PC-3 (cell line): ENCODE data around the gene DPEP2. TPM values are rescaled to one million over a fixed set of nuclear protein-coding genes. Genes with fewer than 3 reads are reported as not detected.
"Not testable (repeated sequence)": the region's sequence is repeated elsewhere in the genome, so short reads cannot be mapped to it uniquely, and the experiment has no call there.

Experiments
- ATAC-seq: fragments of 200-7000 bp; cut with Tn5 transposase; 2 replicates; pipeline ENCODE4 v1.9.1; 2020; ENCODE audit warnings: mild to moderate bottlenecking, moderate library complexity
- BruUV-seq: library from RNA; stranded (reverse); fragments of 400-500 nt; replicated peaks from 2 replicates; lab custom pipeline; 2021; lab: Mats Ljungman, UMichigan
- CTCF ChIA-PET: fragments of 300-600 bp; sonication (Branson Sonifier 250); formaldehyde crosslinking; loops from one replicate; lab custom pipeline; 2022; ENCODE audit warnings: antibody characterized with exemption; lab: Charles Lee
- POLR2A ChIA-PET: fragments of 300-600 bp; sonication (Branson Sonifier 250); formaldehyde crosslinking; loops from one replicate; lab custom pipeline; 2022; ENCODE audit warnings: antibody characterized with exemption; ENCODE audit not compliant: unreplicated experiment; lab: Charles Lee
- DNase-seq: peaks from one replicate; pipeline ENCODE4 v3.0.0-alpha.2; 2015
- H2AFZ ChIP-seq: fragments of 300-600 bp; sonication (generic); 2 replicates; pipeline ENCODE4 v1.6.0; 2016; ENCODE audit warnings: antibody characterized with exemption, low read length
- H3F3A ChIP-seq: fragments of 300-600 bp; sonication (generic); one replicate; pipeline ENCODE4 v1.6.0; 2017; ENCODE audit warnings: antibody characterized with exemption, low read length, control low read depth, mild to moderate bottlenecking; ENCODE audit not compliant: unreplicated experiment
- H3K27ac ChIP-seq: fragments of 300-600 bp; sonication (generic); 2 replicates; pipeline ENCODE4 v1.5.1; 2016; ENCODE audit warnings: mild to moderate bottlenecking, low read length
- H3K27me3 ChIP-seq: fragments of 300-600 bp; sonication (generic); 2 replicates; pipeline ENCODE4 v1.6.1; 2016; ENCODE audit warnings: low read length, mixed read lengths
- H3K36me3 ChIP-seq: fragments of 300-600 bp; sonication (generic); 2 replicates; pipeline ENCODE4 v1.6.1; 2016; ENCODE audit warnings: low read depth, mixed run types, low read length, mixed read lengths
- H3K4me1 ChIP-seq: fragments of 300-600 bp; sonication (generic); 2 replicates; pipeline ENCODE4 v1.5.1; 2016; ENCODE audit warnings: low read length; ENCODE audit not compliant: insufficient read depth
- H3K4me2 ChIP-seq: fragments of 300-600 bp; sonication (generic); 2 replicates; pipeline ENCODE4 v1.6.0; 2016; ENCODE audit warnings: low read length
- H3K4me3 ChIP-seq: fragments of 300-600 bp; sonication (generic); 2 replicates; pipeline ENCODE4 v1.5.1; 2016; ENCODE audit warnings: mild to moderate bottlenecking, low read length, mixed read lengths
- H3K79me2 ChIP-seq: fragments of 300-600 bp; sonication (generic); 2 replicates; pipeline ENCODE4 v1.6.1; 2017; ENCODE audit warnings: low read length, mixed read lengths
- H3K9ac ChIP-seq: fragments of 300-600 bp; sonication (generic); 2 replicates; pipeline ENCODE4 v1.6.0; 2016; ENCODE audit warnings: mild to moderate bottlenecking, low read length
- H3K9me2 ChIP-seq: fragments of 300-600 bp; sonication (generic); replicated peaks from 2 replicates; pipeline ENCODE4 v1.6.1; 2016; ENCODE audit warnings: mixed run types, low read length, mixed read lengths
- H3K9me3 ChIP-seq: fragments of 300-600 bp; sonication (generic); 2 replicates; pipeline ENCODE4 v1.6.1; 2016; ENCODE audit warnings: low read length, mixed read lengths
- H4K20me1 ChIP-seq: fragments of 300-600 bp; sonication (generic); 2 replicates; pipeline ENCODE4 v1.6.1; 2016; ENCODE audit warnings: low read length, mixed read lengths
- CTCF ChIP-seq: fragments of 300-600 bp; sonication (generic); conservative IDR thresholded peaks from 2 replicates; pipeline ENCODE4 v1.5.1; 2017; ENCODE audit warnings: antibody characterized with exemption, low read depth, mild to moderate bottlenecking, low read length
- EZH2 ChIP-seq: fragments of 300-600 bp; sonication (generic); IDR thresholded peaks from one replicate; pipeline ENCODE4 v1.6.1; 2017; ENCODE audit warnings: antibody characterized with exemption, mild to moderate bottlenecking, low read length; ENCODE audit not compliant: unreplicated experiment
- EZH2phosphoT487 ChIP-seq: fragments of 300-600 bp; sonication (generic); IDR thresholded peaks from 2 replicates; pipeline ENCODE4 v1.6.1; 2018; ENCODE audit warnings: mild to moderate bottlenecking, antibody characterized with exemption, low read length, borderline replicate concordance
- intact Hi-C: fragments of 100-400 bp; cut with micrococcal nuclease; formaldehyde crosslinking; loops from 2 replicates; pipeline ENCODE4 v1.9.0; 2023
- total RNA-seq: library from RNA; depleted of rRNA; stranded (reverse); fragments of >200 nt; gene quantifications from 2 replicates; pipeline ENCODE4 v1.2.3, GENCODE V29; 2014

Gene DPEP2
- total RNA-seq, 1 experiment from 2014 or later, result not detected

GRCh38 chr16:67996666-67997065 is 2.6 kb downstream of the DPEP2 start:
- Histone ChIP-seq H3K27me3 (no peaks in the 10 kb centered on the region), H2AFZ (no peak overlapping the region), H3K4me2 (no peak overlapping the region), H3K27ac (no peak overlapping the region), H3F3A (no peaks in the 10 kb centered on the region), H3K9me3 (no peaks in the 10 kb centered on the region), H3K79me2 (no peaks in the 10 kb centered on the region), H3K36me3 (no peaks in the 10 kb centered on the region), H3K9me2 (no peaks in the 10 kb centered on the region), H3K4me1 (peaks cover 4% of the 10 kb centered on the region; the same call in 1 of the 2 replicates), H4K20me1 (no peaks in the 10 kb centered on the region), H3K4me3 (no peak overlapping the region), H3K9ac (no peak overlapping the region)
- no peak for DNase-seq
- POLR2A ChIA-PET, result no interaction called here
- intact Hi-C loops, result no loop called here
- CTCF ChIA-PET, result no interaction called here
- no peak for TF ChIP-seq CTCF
- TF ChIP-seq EZH2, result no peak
- no peak for TF ChIP-seq EZH2phosphoT487
- BruUV-seq, result no TSS peak
- no peak for ATAC-seq

- peaks cover 4% of the 10 kb centered on the region; the same call in 1 of the 2 replicates for H3K4me1 ChIP-seq
- no TSS peak for BruUV-seq
- CTCF ChIA-PET, result no interaction called here
- H3K36me3 ChIP-seq, result no peaks in the 10 kb centered on the region
- no peak overlapping the region for H3K9ac ChIP-seq
- H3K79me2 ChIP-seq, result no peaks in the 10 kb centered on the region
- ATAC-seq (no peak), DNase-seq (no peak)
- intact Hi-C loops, result no loop called here
- H3K4me3 ChIP-seq, result no peak overlapping the region
- H3K27ac ChIP-seq, result no peak overlapping the region
- H2AFZ ChIP-seq, result no peak overlapping the region
- POLR2A ChIA-PET, result no interaction called here
- no peak overlapping the region for H3K4me2 ChIP-seq
- no peaks in the 10 kb centered on the region for H3K27me3 ChIP-seq
- H3K9me2 ChIP-seq, result no peaks in the 10 kb centered on the region
- TF ChIP-seq EZH2 (no peak), EZH2phosphoT487 (no peak), CTCF (no peak)
- H3F3A ChIP-seq, result no peaks in the 10 kb centered on the region
- no peaks in the 10 kb centered on the region for H4K20me1 ChIP-seq
- no peaks in the 10 kb centered on the region for H3K9me3 ChIP-seq
Observed at GRCh38 chr16:67995423-67995822, 3.9 kb downstream of the DPEP2 start.

- H3K4me2 ChIP-seq, H2AFZ ChIP-seq, intact Hi-C loops, ATAC-seq, H3K79me2 ChIP-seq, H3K36me3 ChIP-seq, H3F3A ChIP-seq, H4K20me1 ChIP-seq, H3K9me3 ChIP-seq, DNase-seq, H3K27me3 ChIP-seq, BruUV-seq, H3K27ac ChIP-seq, H3K9me2 ChIP-seq, POLR2A ChIA-PET, H3K4me1 ChIP-seq, H3K9ac ChIP-seq, H3K4me3 ChIP-seq: not testable (repeated sequence)
- CTCF ChIA-PET, result interaction anchor here (0.6 kb wide), 1 partner anchor 37 kb away, joined by 3 read pairs; no protein-coding TSS in a partner anchor
Observed at GRCh38 chr16:67994040-67994408, 5.3 kb downstream of the DPEP2 start.
